ENCODE measurements around the gene TDRD1.

TDRD1 gene

GRCh38 chr10:114172776-114173602, 6.2 kb upstream of the TDRD1 start:
- peak overlapping the region; percentile 77 to 97 (median 87) for H3K27ac ChIP-seq
- peaks cover 12 to 28% (median 24%) of the 10 kb centered on the region in 10 experiments for H3K4me1 ChIP-seq
- H3K4me2 ChIP-seq = peak overlapping the region; percentile 81 to 94 (median 91)
- no peaks in the 10 kb centered on the region; a peak in 1 of 22 replicates for H4K20me1 ChIP-seq
- TF ChIP-seq Cebpa-rat (IDR thresholded peaks at IDR 0.05) = no peak
- peaks cover 5 to 34% (median 20%) of the 10 kb centered on the region in 11 experiments; a peak in 20 of 22 replicates for H3K36me3 ChIP-seq
- peak overlapping the region; percentile 81 to 97 (median 89) for H3K9ac ChIP-seq
- peaks cover 16 to 27% (median 20%) of the 10 kb centered on the region in 11 experiments for H3K9me3 ChIP-seq (replicated peaks in 1 of 11)
- H3K4me3 ChIP-seq = peak overlapping the region; percentile 82 to 98 (median 93)
- H3K27me3 ChIP-seq = no peaks in the 10 kb centered on the region

- Histone ChIP-seq H3K9me3 (replicated peaks in 1 of 11) (peaks cover 11 to 21% (median 14%) of the 10 kb centered on the region in 11 experiments), H3K27me3 (no peaks in the 10 kb centered on the region), H4K20me1 (no peaks in the 10 kb centered on the region; a peak in 1 of 22 replicates), H3K4me2 (peak overlapping the region; percentile 81 to 94 (median 91)), H3K4me1 (peaks cover 12 to 28% (median 24%) of the 10 kb centered on the region in 10 experiments), H3K4me3 (peak overlapping the region; percentile 82 to 98 (median 93)), H3K9ac (peak overlapping the region; percentile 81 to 97 (median 89)), H3K27ac (peak overlapping the region; percentile 77 to 97 (median 87)), H3K36me3 (peaks cover 3 to 28% (median 17%) of the 10 kb centered on the region in 11 experiments; a peak in 20 of 22 replicates)
- no peak for TF ChIP-seq Cebpa-rat (IDR thresholded peaks at IDR 0.05)
Measured at GRCh38 chr10:114173603-114173920, 5.6 kb upstream of the TDRD1 start.

- Histone ChIP-seq H3K4me2 (peak within 1 kb of the TSS; percentile 81 to 95 (median 92)), H3K27ac (peak within 1 kb of the TSS; percentile 77 to 97 (median 87)), H3K36me3 (peaks cover 0 to 23% (median 12%) of the 10 kb centered on the region in 11 experiments; a peak in 16 of 22 replicates), H3K9ac (peak within 1 kb of the TSS; percentile 81 to 97 (median 89)), H3K4me3 (peak within 1 kb of the TSS; percentile 82 to 98 (median 93)), H3K27me3 (no peaks in the 10 kb centered on the region), H3K9me3 (replicated peaks in 1 of 11) (peaks cover 5 to 16% (median 9%) of the 10 kb centered on the region in 11 experiments), H4K20me1 (no peaks in the 10 kb centered on the region; a peak in 1 of 22 replicates), H3K4me1 (peaks cover 12 to 28% (median 24%) of the 10 kb centered on the region in 10 experiments)
- TF ChIP-seq Cebpa-rat (IDR thresholded peaks at IDR 0.05) = no peak
Measured at GRCh38 chr10:114173921-114174694, 5.0 kb upstream of the TDRD1 start, which contains the start of gene CCDC186. TSS of gene CCDC186 (minus strand) at chr10:114174203. CDS start at chr10:114163268, 10,935 bp downstream.

- Histone ChIP-seq H3K27ac (peak overlapping the region in 10 of 11 experiments; percentile 77 to 97 (median 86); a peak in 18 of 22 replicates), H3K9me3 (replicated peaks in 1 of 11) (peaks cover 0 to 9% (median 3%) of the 10 kb centered on the region in 11 experiments; a peak in 17 of 22 replicates), H3K36me3 (peaks cover 0 to 16% (median 7%) of the 10 kb centered on the region in 11 experiments; a peak in 11 of 22 replicates), H3K4me1 (peaks cover 12 to 28% (median 24%) of the 10 kb centered on the region in 10 experiments), H4K20me1 (no peaks in the 10 kb centered on the region; a peak in 1 of 22 replicates), H3K27me3 (no peaks in the 10 kb centered on the region), H3K4me3 (peak overlapping the region; percentile 82 to 98 (median 93)), H3K4me2 (peak overlapping the region; percentile 81 to 95 (median 92)), H3K9ac (peak overlapping the region; percentile 81 to 97 (median 89))
- peak in 2 of 11 experiments; percentile 16 to 61; a peak in 4 of 22 replicates for TF ChIP-seq Cebpa-rat (IDR thresholded peaks at IDR 0.05)
Measured at GRCh38 chr10:114174695-114175188, 4.4 kb upstream of the TDRD1 start.

- Histone ChIP-seq H3K9ac (no peak overlapping the region), H3K4me2 (peak overlapping the region in 7 of 11 experiments; percentile 5 to 94 (median 88); a peak in 8 of 22 replicates), H3K4me3 (no peak overlapping the region), H4K20me1 (no peaks in the 10 kb centered on the region; a peak in 1 of 22 replicates), H3K27me3 (no peaks in the 10 kb centered on the region), H3K27ac (no peak overlapping the region), H3K4me1 (peaks cover 12 to 28% (median 24%) of the 10 kb centered on the region in 10 experiments), H3K36me3 (peaks cover 0 to 7% (median 0%) of the 10 kb centered on the region in 11 experiments; a peak in 1 of 22 replicates), H3K9me3 (replicated peaks in 1 of 11) (0 out of 22 replicates have a peak, but pooled peaks cover 0 to under 1% (median 0%) of the 10 kb centered on the region in 11 experiments)
- TF ChIP-seq Cebpa-rat (IDR thresholded peaks at IDR 0.05) = no peak
Measured at GRCh38 chr10:114175667-114176066, 3.5 kb upstream of the TDRD1 start.

- Histone ChIP-seq H3K4me3 (no peak overlapping the region), H3K36me3 (no peaks in the 10 kb centered on the region), H3K27me3 (no peaks in the 10 kb centered on the region), H3K4me1 (peaks cover 12 to 30% (median 25%) of the 10 kb centered on the region in 10 experiments), H3K9me3 (replicated peaks in 1 of 11) (no peaks in the 10 kb centered on the region), H3K27ac (no peak overlapping the region), H3K4me2 (no peak overlapping the region), H4K20me1 (no peaks in the 10 kb centered on the region; a peak in 1 of 22 replicates), H3K9ac (no peak overlapping the region)
- no peak for TF ChIP-seq Cebpa-rat (IDR thresholded peaks at IDR 0.05)
Measured at GRCh38 chr10:114176511-114176910, 2.6 kb upstream of the TDRD1 start.

GRCh38 chr10:114179747-114180146, 594 bp downstream of the TDRD1 start:
- no peak overlapping the region for H3K9ac ChIP-seq
- H3K4me3 ChIP-seq = no peak overlapping the region
- H3K36me3 ChIP-seq = no peaks in the 10 kb centered on the region
- H3K4me1 ChIP-seq = peaks cover 0 to 23% (median 14%) of the 10 kb centered on the region in 10 experiments; a peak in 16 of 20 replicates
- H3K27ac ChIP-seq = no peak overlapping the region
- TF ChIP-seq Cebpa-rat (IDR thresholded peaks at IDR 0.05) = no peak
- H3K9me3 ChIP-seq (replicated peaks in 1 of 11) = no peaks in the 10 kb centered on the region
- no peaks in the 10 kb centered on the region for H3K27me3 ChIP-seq
- no peak overlapping the region for H3K4me2 ChIP-seq
- H4K20me1 ChIP-seq = no peaks in the 10 kb centered on the region

GRCh38 chr10:114180937-114181336, 1.8 kb downstream of the TDRD1 start:
- no peaks in the 10 kb centered on the region for H4K20me1 ChIP-seq
- H3K36me3 ChIP-seq = no peaks in the 10 kb centered on the region
- peaks cover 0 to 13% (median 7%) of the 10 kb centered on the region in 10 experiments; a peak in 11 of 20 replicates for H3K4me1 ChIP-seq
- H3K4me2 ChIP-seq = no peak overlapping the region
- H3K9ac ChIP-seq = no peak overlapping the region
- H3K9me3 ChIP-seq (replicated peaks in 1 of 11) = no peaks in the 10 kb centered on the region
- no peak for TF ChIP-seq Cebpa-rat (IDR thresholded peaks at IDR 0.05)
- H3K27me3 ChIP-seq = no peaks in the 10 kb centered on the region
- no peak overlapping the region for H3K4me3 ChIP-seq
- no peak overlapping the region for H3K27ac ChIP-seq
